KMS-11 (cell line): ENCODE results near the gene SLC25A29.
"Not testable (repeated sequence)": the region's sequence is repeated elsewhere in the genome, so short reads cannot be mapped to it uniquely, and the experiment has no call there.

Experiments used
- H2AFZ ChIP-seq: fragments of 200-600 bp; sonication (generic); 2 replicates; pipeline ENCODE4 v1.6.1; 2016; ENCODE audit warnings: antibody characterized with exemption, mixed run types, low read depth
- H3K27ac ChIP-seq: fragments of 200-600 bp; sonication (generic); 2 replicates; pipeline ENCODE4 v1.6.1; 2016; ENCODE audit warnings: mild to moderate bottlenecking, mixed run types
- H3K27me3 ChIP-seq: fragments of 200-600 bp; sonication (generic); 2 replicates; pipeline ENCODE4 v1.6.1; 2017; ENCODE audit warnings: mild to moderate bottlenecking, low read depth, mixed run types, moderate library complexity; ENCODE audit not compliant: insufficient read depth
- H3K36me3 ChIP-seq: fragments of 200-600 bp; sonication (generic); 2 replicates; pipeline ENCODE4 v1.6.1; 2017; ENCODE audit warnings: mild to moderate bottlenecking, mixed run types; ENCODE audit not compliant: insufficient read depth
- H3K4me1 ChIP-seq: fragments of 200-600 bp; sonication (generic); 2 replicates; pipeline ENCODE4 v1.6.1; 2016; ENCODE audit warnings: mild to moderate bottlenecking, low read depth, mixed run types; ENCODE audit not compliant: poor library complexity, severe bottlenecking
- H3K4me2 ChIP-seq: fragments of 200-600 bp; sonication (generic); 2 replicates; pipeline ENCODE4 v1.7.0; 2016; ENCODE audit warnings: mild to moderate bottlenecking, mixed run types
- H3K4me3 ChIP-seq: fragments of 200-600 bp; sonication (generic); IDR thresholded peaks from 2 replicates; pipeline ENCODE4 v1.6.1; 2017; ENCODE audit warnings: low read depth, low read length, mixed read lengths; ENCODE audit not compliant: insufficient read depth
- H3K79me2 ChIP-seq: fragments of 200-600 bp; sonication (generic); 2 replicates; pipeline ENCODE4 v1.6.1; 2016; ENCODE audit warnings: low read depth, mixed run types; ENCODE audit not compliant: insufficient read depth
- H3K9ac ChIP-seq: fragments of 200-600 bp; sonication (generic); 2 replicates; pipeline ENCODE4 v1.6.1; 2016; ENCODE audit warnings: mild to moderate bottlenecking, mixed run types
- H4K20me1 ChIP-seq: fragments of 200-600 bp; sonication (generic); 2 replicates; pipeline ENCODE4 v1.6.1; 2016; ENCODE audit warnings: mild to moderate bottlenecking, mixed run types; ENCODE audit not compliant: insufficient read depth
- TF ChIP-seq, protein P1 (sequence below): fragments of 200-600 bp; sonication (generic); conservative IDR thresholded peaks from 2 replicates; pipeline ENCODE4 v1.6.1; 2017; ENCODE audit warnings: low read depth, mild to moderate bottlenecking, antibody characterized with exemption, low read length, moderate library complexity, mixed read lengths

SLC25A29 gene

DNA sequence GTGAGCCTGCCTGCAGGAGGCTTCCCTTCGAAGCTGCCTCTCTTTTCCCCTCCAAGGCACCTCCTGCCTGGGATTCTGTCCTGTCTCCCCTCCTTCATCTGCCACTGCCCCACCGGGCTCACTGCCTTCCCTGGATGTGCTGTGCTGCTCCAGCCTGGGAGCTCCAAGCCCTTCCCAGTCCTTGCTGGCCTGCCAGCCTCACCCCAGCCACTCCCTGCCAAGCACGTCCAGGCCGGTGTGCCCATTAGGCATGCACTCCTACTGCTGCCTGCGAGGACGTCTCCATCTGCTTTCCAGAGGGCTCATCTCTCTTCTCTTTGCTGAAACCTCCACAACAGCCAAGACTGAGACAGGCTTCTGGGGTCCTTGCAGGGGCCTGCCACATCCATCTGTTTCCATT lies 8.5 kb upstream of the SLC25A29 start:
- Histone ChIP-seq H3K4me3 (no peak overlapping the region), H3K4me2 (no peak overlapping the region), H3K36me3 (no peaks in the 10 kb centered on the region), H3K27me3 (no peaks in the 10 kb centered on the region), H3K4me1 (no peaks in the 10 kb centered on the region), H3K9ac (no peak overlapping the region), H3K79me2 (no peaks in the 10 kb centered on the region), H4K20me1 (no peaks in the 10 kb centered on the region), H3K27ac (no peak overlapping the region), H2AFZ (no peak overlapping the region)
- TF ChIP-seq, protein P1, sequence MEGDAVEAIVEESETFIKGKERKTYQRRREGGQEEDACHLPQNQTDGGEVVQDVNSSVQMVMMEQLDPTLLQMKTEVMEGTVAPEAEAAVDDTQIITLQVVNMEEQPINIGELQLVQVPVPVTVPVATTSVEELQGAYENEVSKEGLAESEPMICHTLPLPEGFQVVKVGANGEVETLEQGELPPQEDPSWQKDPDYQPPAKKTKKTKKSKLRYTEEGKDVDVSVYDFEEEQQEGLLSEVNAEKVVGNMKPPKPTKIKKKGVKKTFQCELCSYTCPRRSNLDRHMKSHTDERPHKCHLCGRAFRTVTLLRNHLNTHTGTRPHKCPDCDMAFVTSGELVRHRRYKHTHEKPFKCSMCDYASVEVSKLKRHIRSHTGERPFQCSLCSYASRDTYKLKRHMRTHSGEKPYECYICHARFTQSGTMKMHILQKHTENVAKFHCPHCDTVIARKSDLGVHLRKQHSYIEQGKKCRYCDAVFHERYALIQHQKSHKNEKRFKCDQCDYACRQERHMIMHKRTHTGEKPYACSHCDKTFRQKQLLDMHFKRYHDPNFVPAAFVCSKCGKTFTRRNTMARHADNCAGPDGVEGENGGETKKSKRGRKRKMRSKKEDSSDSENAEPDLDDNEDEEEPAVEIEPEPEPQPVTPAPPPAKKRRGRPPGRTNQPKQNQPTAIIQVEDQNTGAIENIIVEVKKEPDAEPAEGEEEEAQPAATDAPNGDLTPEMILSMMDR, result no peak

DNA sequence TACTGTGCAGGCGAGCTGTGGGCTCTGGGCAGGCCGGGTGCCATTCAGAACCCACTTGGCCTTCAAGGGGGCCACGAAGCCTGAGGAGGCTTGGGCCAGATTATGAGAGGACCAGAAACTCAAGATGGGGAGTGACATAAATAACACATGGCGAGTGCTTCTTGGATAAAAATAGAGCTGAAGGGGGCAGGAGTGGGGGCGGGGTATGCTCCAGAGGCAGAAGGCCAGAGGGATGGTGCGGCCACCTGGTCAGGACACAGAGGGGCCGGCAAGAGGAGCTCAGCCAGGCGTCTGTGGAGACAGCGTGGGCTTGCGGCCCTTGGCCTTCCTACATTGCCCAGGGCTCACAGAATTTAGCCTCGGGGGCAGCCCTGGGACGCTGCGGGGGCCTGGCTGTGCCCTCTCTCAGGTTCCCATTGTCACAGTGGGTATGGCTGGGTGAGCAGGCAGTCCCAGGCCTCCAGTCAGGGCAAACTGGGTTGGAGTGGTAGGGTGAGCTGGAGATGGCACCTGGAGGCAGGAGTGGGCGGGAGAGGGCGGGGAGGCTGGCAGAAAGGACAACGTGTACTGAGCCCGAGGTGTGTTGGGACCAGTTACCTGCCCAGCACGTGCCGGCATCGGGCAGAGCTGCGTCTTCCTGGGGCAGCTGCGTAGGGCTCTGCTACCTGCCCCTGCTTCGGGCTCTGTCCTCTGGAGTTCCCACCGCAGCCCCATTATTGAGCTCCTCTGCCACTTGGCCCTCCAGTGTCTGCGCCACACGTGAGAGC lies 7.4 kb upstream of the SLC25A29 start:
- H3K4me3 ChIP-seq, result no peak overlapping the region
- H3K4me1 ChIP-seq, result no peaks in the 10 kb centered on the region
- no peaks in the 10 kb centered on the region for H4K20me1 ChIP-seq
- no peaks in the 10 kb centered on the region for H3K36me3 ChIP-seq
- H3K9ac ChIP-seq, result no peak overlapping the region
- no peak overlapping the region for H2AFZ ChIP-seq
- no peaks in the 10 kb centered on the region for H3K79me2 ChIP-seq
- H3K27me3 ChIP-seq, result no peaks in the 10 kb centered on the region
- TF ChIP-seq, protein P1, result no peak
- H3K27ac ChIP-seq, result no peak overlapping the region
- H3K4me2 ChIP-seq, result no peak overlapping the region

DNA sequence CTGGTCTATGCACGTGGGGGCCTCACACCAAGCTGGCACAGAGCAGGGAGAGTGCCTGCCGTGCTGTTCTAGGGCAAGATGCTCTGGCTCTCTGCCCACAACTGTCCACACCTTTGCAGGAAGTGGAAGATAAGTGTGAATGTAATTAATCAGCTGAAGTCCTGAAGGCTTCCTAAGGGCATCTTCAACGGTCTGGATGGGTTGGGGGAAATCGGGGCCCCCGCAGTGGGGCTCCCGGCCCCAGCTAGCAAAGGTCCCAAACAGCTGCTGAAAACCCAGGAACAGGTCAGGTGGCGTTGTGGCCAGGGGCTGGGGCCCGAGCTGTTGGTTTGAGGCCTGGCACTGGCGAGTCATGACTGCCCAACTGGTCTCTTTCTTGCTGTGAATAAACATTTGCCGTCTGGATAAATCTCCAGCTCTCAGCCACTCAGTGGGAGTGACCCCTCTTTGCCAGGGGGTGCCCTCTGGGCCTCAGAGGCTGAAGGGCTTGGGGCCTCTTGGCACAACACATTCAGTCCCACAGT lies 6.7 kb upstream of the SLC25A29 start:
- no peaks in the 10 kb centered on the region for H3K27me3 ChIP-seq
- H4K20me1 ChIP-seq, result no peaks in the 10 kb centered on the region
- H2AFZ ChIP-seq, result no peak overlapping the region
- no peak overlapping the region for H3K27ac ChIP-seq
- TF ChIP-seq, protein P1, result no peak
- H3K4me3 ChIP-seq, result no peak overlapping the region
- no peaks in the 10 kb centered on the region for H3K4me1 ChIP-seq
- no peak overlapping the region for H3K4me2 ChIP-seq
- H3K36me3 ChIP-seq, result no peaks in the 10 kb centered on the region
- H3K79me2 ChIP-seq, result no peaks in the 10 kb centered on the region
- no peak overlapping the region for H3K9ac ChIP-seq

DNA sequence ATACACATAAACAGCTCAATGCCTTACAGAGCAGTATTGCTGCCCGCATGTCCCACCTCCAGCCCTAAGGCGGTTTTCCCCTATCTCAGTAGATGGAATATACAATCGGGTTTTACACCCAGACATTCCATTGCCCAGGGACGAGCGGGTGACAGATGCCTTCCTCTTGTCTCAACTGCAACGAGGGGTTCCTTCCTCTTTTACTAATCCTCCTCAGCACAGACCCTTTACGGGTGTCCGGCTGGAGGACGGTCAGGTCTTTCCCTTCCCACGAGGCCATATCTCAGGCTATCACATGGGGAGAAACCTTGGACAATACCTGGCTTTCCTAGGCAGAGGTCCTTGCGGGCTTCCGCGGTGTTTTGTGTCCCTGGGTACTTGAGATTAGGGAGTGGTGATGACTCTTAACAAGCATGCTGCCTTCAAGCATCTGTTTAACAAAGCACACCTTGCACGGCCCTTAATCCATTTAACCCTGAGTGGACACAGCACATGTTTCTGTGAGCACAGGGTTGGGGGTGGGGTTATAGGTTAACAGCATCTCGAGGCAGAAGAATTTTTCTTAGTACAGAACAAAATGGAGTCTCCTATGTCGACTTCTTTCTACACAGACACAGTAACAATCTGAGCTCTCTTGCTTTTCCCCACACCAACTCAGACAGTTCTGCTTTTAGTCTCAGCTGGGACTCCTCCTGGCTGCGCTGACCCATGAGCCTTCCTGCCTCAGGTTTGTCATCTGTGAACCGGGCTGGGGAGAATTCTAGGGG lies 6.0 kb upstream of the SLC25A29 start:
- not testable (repeated sequence) for H2AFZ ChIP-seq, H3K4me2 ChIP-seq, H3K4me3 ChIP-seq, H3K9ac ChIP-seq, H3K27ac ChIP-seq, H3K36me3 ChIP-seq, H3K27me3 ChIP-seq, H4K20me1 ChIP-seq, H3K4me1 ChIP-seq, H3K79me2 ChIP-seq
